H1 (cell line): Measurements from ENCODE around the gene ARFGAP3. TPM values are rescaled to one million over a fixed set of nuclear protein-coding genes. Genes with fewer than 3 reads are reported as not detected.

Source experiments
- CTCF ChIA-PET: fragments of 300-600 bp; sonication (Branson Sonifier 250); formaldehyde crosslinking; loops from one replicate; lab custom pipeline; 2021; ENCODE audit not compliant: partially characterized antibody; lab: Charles Lee
- POLR2A ChIA-PET: fragments of 300-600 bp; sonication (Branson Sonifier 250); formaldehyde crosslinking; loops from one replicate; lab custom pipeline; 2021; ENCODE audit warnings: inconsistent platforms; ENCODE audit not compliant: partially characterized antibody; lab: Charles Lee
- DNase-seq, 2 experiments: peaks; one replicate each; pipeline versions ENCODE4 v3.0.0 to v3.0.0-alpha.2; 2010 to 2022; ENCODE audit warnings: low spot score in 2 of 2, low read depth in 1 of 2, mixed read lengths in 1 of 2
- FAIRE-seq: peaks from 2 replicates; lab custom pipeline; 2011; peaks lifted over from hg19 to GRCh38; lab: Jason Lieb, UNC
- H2AFZ ChIP-seq: 2 replicates; pipeline ENCODE4 v1.8.1; 2012; ENCODE audit warnings: low read length, inconsistent platforms
- H2AK5ac ChIP-seq: 2 replicates; pipeline ENCODE4 v1.6.1; 2013; ENCODE audit warnings: low read depth, low read length
- H2BK120ac ChIP-seq: replicated peaks from 2 replicates; pipeline ENCODE3; 2013; ENCODE audit warnings: low read depth, low read length, inconsistent platforms
- H2BK12ac ChIP-seq: 2 replicates; pipeline ENCODE4 v1.6.1; 2013; ENCODE audit warnings: low read depth, low read length
- H2BK15ac ChIP-seq: 2 replicates; pipeline ENCODE4 v1.6.1; 2013; ENCODE audit warnings: low read length
- H2BK20ac ChIP-seq: 2 replicates; pipeline ENCODE4 v1.6.1; 2013; ENCODE audit warnings: low read length
- H2BK5ac ChIP-seq: 2 replicates; pipeline ENCODE4 v1.6.1; 2013; ENCODE audit warnings: low read depth, low read length
- H3K14ac ChIP-seq: 2 replicates; pipeline ENCODE4 v1.6.1; 2013; ENCODE audit warnings: inconsistent platforms; ENCODE audit not compliant: insufficient read length
- H3K18ac ChIP-seq: 2 replicates; pipeline ENCODE4 v1.6.1; 2013; ENCODE audit warnings: low read length; ENCODE audit errors: extremely low read depth
- H3K23ac ChIP-seq: 2 replicates; pipeline ENCODE4 v1.6.1; 2013; ENCODE audit warnings: inconsistent platforms; ENCODE audit not compliant: insufficient read length
- H3K23me2 ChIP-seq: 2 replicates; pipeline ENCODE4 v1.6.1; 2013; ENCODE audit warnings: low read depth, low read length
- H3K27ac ChIP-seq: 2 replicates; pipeline ENCODE4 v1.6.1; 2011; ENCODE audit warnings: low read depth, low read length, inconsistent platforms
- H3K27me3 ChIP-seq, 4 experiments: replicated peaks in 1 of 4; 1 replicate in 1 of 4; 2 replicates in 3 of 4; pipeline versions ENCODE4 v1.6.1 to v1.8.1; 2011 to 2013; ENCODE audit warnings: low read length in 3 of 4, mild to moderate bottlenecking in 3 of 4, inconsistent platforms in 2 of 4, mixed read lengths in 2 of 4, moderate library complexity in 1 of 4; ENCODE audit not compliant: control insufficient read depth in 3 of 4, insufficient read depth in 3 of 4; ENCODE audit errors: extremely low read depth in 1 of 4
- H3K36me3 ChIP-seq, 4 experiments: 2 replicates each; pipeline versions ENCODE4 v1.6.1 to v1.8.1; 2011 to 2013; ENCODE audit warnings: mild to moderate bottlenecking in 4 of 4, low read length in 3 of 4, moderate library complexity in 2 of 4, control low read depth in 1 of 4, inconsistent platforms in 1 of 4; ENCODE audit not compliant: insufficient read depth in 4 of 4, control insufficient read depth in 2 of 4
- H3K4ac ChIP-seq: replicated peaks from 2 replicates; pipeline ENCODE3; 2013; ENCODE audit warnings: low read length, low read depth, mixed read lengths, inconsistent platforms; ENCODE audit not compliant: insufficient read length
- H3K4me1 ChIP-seq, 4 experiments: replicated peaks in 1 of 4; 1 replicate in 1 of 4; 2 replicates in 3 of 4; pipeline versions ENCODE4 v1.6.1 to v1.8.1; 2011 to 2013; ENCODE audit warnings: low read length in 3 of 4, inconsistent platforms in 2 of 4, mixed read lengths in 1 of 4; ENCODE audit not compliant: insufficient read depth in 4 of 4, control insufficient read depth in 3 of 4
- H3K4me2 ChIP-seq, 2 experiments: 2 replicates each; pipeline versions ENCODE4 v1.6.1 to v1.8.1; 2011 to 2013; ENCODE audit warnings: low read depth in 2 of 2, low read length in 2 of 2, control low read depth in 1 of 2, inconsistent platforms in 1 of 2, mild to moderate bottlenecking in 1 of 2; ENCODE audit not compliant: insufficient read depth in 1 of 2
- H3K4me3 ChIP-seq, 4 experiments: fragments of 200-600, 300-600 bp in 1 of 4; sonication (generic), shearing (Covaris generic), sonication (Bioruptor Twin) in 1 of 4; 2 replicates each; pipeline versions ENCODE4 v1.5.1 to v1.8.1; 2011 to 2016; ENCODE audit warnings: low read length in 4 of 4, low read depth in 3 of 4, control low read depth in 2 of 4, inconsistent platforms in 2 of 4, mild to moderate bottlenecking in 2 of 4, mixed read lengths in 1 of 4, moderate library complexity in 1 of 4; ENCODE audit not compliant: insufficient read depth in 2 of 4; ENCODE audit errors: extremely low read depth in 1 of 4
- H3K56ac ChIP-seq: replicated peaks from 2 replicates; pipeline ENCODE3; 2013; ENCODE audit warnings: low read depth, mild to moderate bottlenecking, mixed read lengths, low read length, inconsistent platforms; ENCODE audit not compliant: insufficient read length
- H3K79me1 ChIP-seq: 2 replicates; pipeline ENCODE4 v1.6.1; 2013; ENCODE audit warnings: low read depth, low read length, control low read depth
- H3K79me2 ChIP-seq, 2 experiments: 2 replicates each; pipeline versions ENCODE4 v1.6.1 to v1.8.1; 2012 to 2013; ENCODE audit warnings: low read length in 2 of 2, mild to moderate bottlenecking in 2 of 2, inconsistent platforms in 1 of 2; ENCODE audit not compliant: insufficient read depth in 2 of 2, control insufficient read depth in 1 of 2
- H3K9ac ChIP-seq, 4 experiments: replicated peaks in 1 of 4; 1 replicate in 1 of 4; 2 replicates in 3 of 4; pipeline versions ENCODE4 v1.6.1 to v1.8.1; 2011 to 2013; ENCODE audit warnings: low read depth in 3 of 4, low read length in 3 of 4, control low read depth in 2 of 4, mild to moderate bottlenecking in 2 of 4, moderate library complexity in 2 of 4, inconsistent platforms in 1 of 4; ENCODE audit errors: extremely low read depth in 1 of 4
- H3K9me3 ChIP-seq, 2 experiments: 2 replicates each; pipeline versions ENCODE4 v1.6.1 to v1.8.1; 2012 to 2013; ENCODE audit warnings: mild to moderate bottlenecking in 2 of 2, moderate library complexity in 2 of 2, control low read depth in 1 of 2, inconsistent platforms in 1 of 2, low read depth in 1 of 2, low read length in 1 of 2, mixed read lengths in 1 of 2; ENCODE audit not compliant: insufficient read depth in 2 of 2
- H4K20me1 ChIP-seq, 2 experiments: replicated peaks in 1 of 2; 2 replicates each; pipeline versions ENCODE3 to v1.8.1; 2011 to 2013; ENCODE audit warnings: inconsistent platforms in 2 of 2, low read length in 2 of 2, mild to moderate bottlenecking in 1 of 2; ENCODE audit not compliant: insufficient read depth in 2 of 2, control insufficient read depth in 1 of 2
- H4K5ac ChIP-seq: 2 replicates; pipeline ENCODE4 v1.6.1; 2013; ENCODE audit warnings: low read length, low read depth, mixed read lengths, inconsistent platforms; ENCODE audit not compliant: insufficient read length
- H4K8ac ChIP-seq: 2 replicates; pipeline ENCODE4 v1.8.0; 2013; ENCODE audit warnings: mild to moderate bottlenecking, moderate library complexity, low read length, inconsistent platforms; ENCODE audit not compliant: insufficient read depth; ENCODE audit errors: extremely low read depth
- H4K91ac ChIP-seq: replicated peaks from 2 replicates; pipeline ENCODE3; 2013; ENCODE audit warnings: low read length, mixed read lengths, inconsistent platforms; ENCODE audit not compliant: insufficient read length
- ASH2L ChIP-seq: fragments of 200-600, 300-600 bp; sonication (generic); IDR thresholded peaks from one replicate; pipeline ENCODE4 v1.7.1; 2017; ENCODE audit warnings: low read length
- HDAC2 ChIP-seq, 2 experiments: fragments of 300-600 bp in 1 of 2; sonication (generic) in 1 of 2; IDR thresholded peaks; 2 replicates each; pipeline ENCODE4 v1.6.1; 2011 to 2012; ENCODE audit warnings: low read depth in 2 of 2, low read length in 2 of 2, mild to moderate bottlenecking in 2 of 2, moderate library complexity in 2 of 2, borderline replicate concordance in 1 of 2, inconsistent platforms in 1 of 2
- KDM1A ChIP-seq: fragments of 200-600, 300-600 bp; sonication (generic); IDR thresholded peaks from 2 replicates; pipeline ENCODE4 v1.7.1; 2016; ENCODE audit warnings: mild to moderate bottlenecking, low read length, borderline replicate concordance
- NANOG ChIP-seq: IDR thresholded peaks from 2 replicates; pipeline ENCODE4 v1.6.1; 2011; ENCODE audit warnings: low read length, low read depth, mild to moderate bottlenecking, inconsistent platforms; ENCODE audit not compliant: insufficient read depth, poor library complexity, severe bottlenecking
- POLR2AphosphoS5 ChIP-seq: IDR thresholded peaks from 2 replicates; pipeline ENCODE4 v1.6.1; 2011; ENCODE audit warnings: low read depth, low read length
- RBBP5 ChIP-seq: IDR thresholded peaks from 2 replicates; pipeline ENCODE4 v1.7.1; 2012; ENCODE audit warnings: low read depth, mild to moderate bottlenecking, inconsistent platforms, low read length, moderate library complexity, borderline replicate concordance
- RNF2 ChIP-seq: fragments of 200-900, 300-1000 bp; sonication (generic); IDR thresholded peaks from 2 replicates; pipeline ENCODE4 v1.7.1; 2016; ENCODE audit warnings: borderline replicate concordance, low read depth, mild to moderate bottlenecking, antibody characterized with exemption, low read length; ENCODE audit not compliant: poor library complexity, severe bottlenecking; ENCODE audit errors: missing control alignments
- SIN3A ChIP-seq, 2 experiments: IDR thresholded peaks in 1 of 2; conservative IDR thresholded peaks in 1 of 2; 2 replicates each; pipeline ENCODE4 v1.6.1; 2011 to 2012; ENCODE audit warnings: low read length in 2 of 2, improper control_type of control experiment in 1 of 2, low read depth in 1 of 2, mild to moderate bottlenecking in 1 of 2
- SP1 ChIP-seq: IDR thresholded peaks from 2 replicates; pipeline ENCODE4 v1.6.1; 2011; ENCODE audit warnings: low read depth, low read length
- SUZ12 ChIP-seq: fragments of 200-600 bp; sonication (generic); IDR thresholded peaks from 2 replicates; pipeline ENCODE4 v1.6.1; 2012; ENCODE audit warnings: mild to moderate bottlenecking, inconsistent platforms, low read length, moderate library complexity, mixed read lengths
- TAF7 ChIP-seq: optimal IDR thresholded peaks from 2 replicates; pipeline ENCODE3; 2011; ENCODE audit warnings: low read depth, mild to moderate bottlenecking, inconsistent platforms, low read length, moderate library complexity, borderline replicate concordance
- TCF12 ChIP-seq: IDR thresholded peaks from 2 replicates; pipeline ENCODE4 v1.6.1; 2011; ENCODE audit warnings: low read depth, mild to moderate bottlenecking, low read length
- ZNF274 ChIP-seq: IDR thresholded peaks from 2 replicates; pipeline ENCODE4 v1.7.0; 2012; ENCODE audit warnings: low read length, borderline replicate concordance; ENCODE audit errors: extremely low read depth
- WGBS, 2 experiments: shearing (Covaris generic) in 1 of 2; methylation state at CpG; one replicate each; pipeline versions ENCODE4 v1.1.6 to v1.1.7; 2013 to 2015; ENCODE audit warnings: low lambda C conversion rate in 2 of 2, mixed read lengths in 2 of 2, inconsistent platforms in 1 of 2, low coverage in 1 of 2, missing lambda C conversion rate in 1 of 2; ENCODE audit not compliant: insufficient replicate concordance in 2 of 2, insufficient coverage in 1 of 2, insufficient read length in 1 of 2; ENCODE audit errors: extremely low coverage in 1 of 2, missing lambda C conversion rate in 1 of 2; 5-methylcytosine and 5-hydroxymethylcytosine counted together
- polyA plus RNA-seq, 7 experiments: library from polyadenylated mRNA; depleted of rRNA in 3 of 7; stranded (reverse) in 5 of 7; unstranded in 2 of 7; fragments of >200 nt in 5 of 7; fragments of 200-250 nt in 2 of 7; gene quantifications; 1 replicate in 5 of 7; 2 replicates in 1 of 7; 4 replicates in 1 of 7; pipeline versions ENCODE4 v1.2.1 to v1.2.3, GENCODE V29; 2011 to 2013; ENCODE audit warnings: missing spikeins in 2 of 7, mixed read lengths in 2 of 7
- total RNA-seq: library from RNA; stranded (reverse); fragmentation: NEBNext Ultra II Directional; extraction: Animal tissue kit (Norgen Biotek cat#: 25700); gene quantifications from 2 replicates; pipeline ENCODE4 v1.2.1, GENCODE V29; 2021

Gene ARFGAP3
- total and polyA plus RNA-seq, 2 of the 8 experiments (the other 6 are each of a cell fraction or from before 2014, with no cell fraction given), result 9.7 to 16.0 TPM

GRCh38 chr22:42770448-42770726 is 86.7 kb downstream of the ARFGAP3 start:
- DNase-seq, result no peak
- Histone ChIP-seq H2BK12ac (no peak overlapping the region), H3K23me2 (no peaks in the 10 kb centered on the region), H3K23ac (no peak overlapping the region), H4K20me1 (no peaks in the 10 kb centered on the region), H3K27me3 (no peaks in the 10 kb centered on the region), H3K9ac (no peak overlapping the region), H3K9me3 (no peaks in the 10 kb centered on the region), H3K27ac (no peak overlapping the region), H2BK120ac (no peak overlapping the region), H3K36me3 (no peaks in the 10 kb centered on the region), H2AK5ac (no peak overlapping the region), H3K4me1 (peaks cover 0 to 8% (median 4%) of the 10 kb centered on the region in 4 experiments; a peak in 4 of 7 replicates), H2BK20ac (no peak overlapping the region), H3K18ac (no peak overlapping the region), H3K56ac (no peak overlapping the region), H4K91ac (no peak overlapping the region), H4K8ac (no peak overlapping the region), H2BK5ac (no peak overlapping the region), H2BK15ac (no peak overlapping the region), H3K79me2 (no peaks in the 10 kb centered on the region), H2AFZ (no peak overlapping the region), H3K4me3 (no peak overlapping the region), H3K4ac (no peak overlapping the region), H4K5ac (no peak overlapping the region), H3K79me1 (no peaks in the 10 kb centered on the region), H3K4me2 (no peak overlapping the region), H3K14ac (no peak overlapping the region)
- POLR2A ChIA-PET, result interaction anchor here (1.4 kb wide), 1 partner anchor 12 kb away, joined by 3 read pairs; no protein-coding TSS in a partner anchor
- CTCF ChIA-PET, result interaction anchor here (0.6 to 1.4 kb wide), 4 partner anchors 10 to 53 kb away, joined by 3 to 5 read pairs (median 3); no protein-coding TSS in a partner anchor
- 94% methylated on average over 4 of the region's 4 CpGs; no CpG with 5 or more reads in 1 of the 2 experiments for WGBS, 2 experiments
- FAIRE-seq, result no peak
- no peak for TF ChIP-seq SP1
- no peak for TF ChIP-seq RBBP5
- TF ChIP-seq KDM1A, result no peak
- TF ChIP-seq ZNF274, result no peak
- no peak for TF ChIP-seq HDAC2 (IDR thresholded peaks at IDR 0.05; ENCODE audit: borderline replicate concordance in 1 of 2, low read depth in 2 of 2, low read length in 2 of 2)
- TF ChIP-seq SUZ12, result no peak
- no peak for TF ChIP-seq RNF2
- TF ChIP-seq TCF12, result no peak
- no peak for TF ChIP-seq POLR2AphosphoS5
- TF ChIP-seq ASH2L, result no peak
- no peak for TF ChIP-seq SIN3A (conservative IDR thresholded peaks at IDR 0.05 in 1 of 2, IDR thresholded peaks at IDR 0.05 in 1 of 2; ENCODE audit: low read depth in 1 of 2, low read length in 2 of 2)
- TF ChIP-seq TAF7, result no peak
- TF ChIP-seq NANOG, result no peak
